GM10266 (cell line): ENCODE data around the gene NPFF.

Source experiments
- DNase-seq: peaks from one replicate; pipeline ENCODE4 v3.0.0; 2012; ENCODE audit errors: extremely low spot score
- TF ChIP-seq, protein P1 (sequence below): IDR thresholded peaks from 2 replicates; pipeline ENCODE4 v1.5.1; 2012; ENCODE audit warnings: mild to moderate bottlenecking, low read depth; ENCODE audit not compliant: control insufficient read depth, insufficient read depth; ENCODE audit errors: missing control alignments

The NPFF gene

GRCh38 chr12:53524476-53524875 is 17.2 kb upstream of the NPFF start:
- TF ChIP-seq, protein P1, sequence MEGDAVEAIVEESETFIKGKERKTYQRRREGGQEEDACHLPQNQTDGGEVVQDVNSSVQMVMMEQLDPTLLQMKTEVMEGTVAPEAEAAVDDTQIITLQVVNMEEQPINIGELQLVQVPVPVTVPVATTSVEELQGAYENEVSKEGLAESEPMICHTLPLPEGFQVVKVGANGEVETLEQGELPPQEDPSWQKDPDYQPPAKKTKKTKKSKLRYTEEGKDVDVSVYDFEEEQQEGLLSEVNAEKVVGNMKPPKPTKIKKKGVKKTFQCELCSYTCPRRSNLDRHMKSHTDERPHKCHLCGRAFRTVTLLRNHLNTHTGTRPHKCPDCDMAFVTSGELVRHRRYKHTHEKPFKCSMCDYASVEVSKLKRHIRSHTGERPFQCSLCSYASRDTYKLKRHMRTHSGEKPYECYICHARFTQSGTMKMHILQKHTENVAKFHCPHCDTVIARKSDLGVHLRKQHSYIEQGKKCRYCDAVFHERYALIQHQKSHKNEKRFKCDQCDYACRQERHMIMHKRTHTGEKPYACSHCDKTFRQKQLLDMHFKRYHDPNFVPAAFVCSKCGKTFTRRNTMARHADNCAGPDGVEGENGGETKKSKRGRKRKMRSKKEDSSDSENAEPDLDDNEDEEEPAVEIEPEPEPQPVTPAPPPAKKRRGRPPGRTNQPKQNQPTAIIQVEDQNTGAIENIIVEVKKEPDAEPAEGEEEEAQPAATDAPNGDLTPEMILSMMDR, result no peak
- DNase-seq, result no peak

GRCh38 chr12:53523131-53523530 is 15.8 kb upstream of the NPFF start:
- TF ChIP-seq, protein P1, result no peak
- no peak for DNase-seq

- TF ChIP-seq, protein P1, result no peak
- no peak for DNase-seq
These were observed 11.1 kb upstream of the NPFF start for GRCh38 chr12:53518381-53518780.

DNA sequence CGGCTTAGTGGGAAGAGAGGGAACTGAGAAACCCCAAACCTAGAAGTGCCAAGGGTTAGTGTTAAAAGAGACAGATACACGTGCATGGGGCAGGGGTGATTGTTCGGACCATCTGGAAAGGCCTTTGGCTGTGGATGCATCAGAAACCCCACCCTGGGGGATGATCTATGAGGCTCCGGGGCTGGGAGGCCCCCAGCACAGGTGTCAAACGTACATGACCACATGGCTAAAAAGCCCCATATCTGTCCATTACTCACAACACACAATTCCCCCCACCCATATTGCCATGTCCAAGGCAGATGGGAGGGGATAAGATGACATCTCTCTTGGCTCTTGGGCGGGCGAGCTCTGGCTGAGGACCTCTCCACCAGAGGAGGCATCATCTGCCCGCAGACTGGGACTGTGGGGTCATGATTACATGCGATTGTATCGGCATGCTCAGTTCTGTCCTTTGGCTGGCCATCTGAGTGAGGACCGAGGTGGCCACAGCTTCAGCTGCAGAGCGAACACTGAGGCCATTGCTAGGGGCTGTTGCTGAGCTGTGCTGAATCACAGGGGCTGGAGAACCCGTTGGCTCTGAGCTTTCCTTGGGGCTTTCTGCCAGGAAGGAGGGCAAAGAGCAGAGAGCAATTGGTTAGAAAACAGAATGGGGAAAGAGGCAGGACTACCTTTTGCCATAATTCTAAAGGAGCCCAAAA is 9.6 kb upstream of the NPFF start:
- DNase-seq, result no peak
- TF ChIP-seq, protein P1, result no peak

DNA sequence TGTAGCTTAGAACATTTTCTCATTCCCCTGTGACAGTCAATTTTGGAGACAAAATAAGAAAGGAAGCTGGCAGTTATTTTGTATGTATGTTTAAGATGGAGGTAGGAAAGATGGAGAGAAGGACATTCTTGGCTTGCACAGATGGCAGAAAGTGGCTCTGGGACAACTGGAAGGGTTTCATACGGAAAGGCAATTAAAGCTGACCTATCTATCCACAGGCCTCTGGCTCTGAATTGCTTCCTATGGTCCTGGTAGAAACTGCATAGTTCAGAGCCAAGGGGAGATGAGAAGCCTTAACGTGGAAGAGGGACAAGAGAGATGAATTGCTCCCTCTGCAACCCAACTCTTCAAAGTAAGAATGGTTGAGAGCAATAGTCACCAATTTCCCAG is 8.0 kb upstream of the NPFF start:
- no peak for DNase-seq
- TF ChIP-seq, protein P1, result no peak

- DNase-seq, result no peak
These were observed 7.5 kb upstream of the NPFF start for GRCh38 chr12:53514628-53515290.

More at GRCh38 chr12:53514628-53515290, 7.5 kb upstream of the NPFF start:
- TF ChIP-seq, protein P1, result no peak
